T follicular helper cell (primary cell): ENCODE data around the gene TRAPPC10.
A peak's percentile ranks its signal among the peaks of the same experiment; 100 is the strongest.

Experiments used
- DNase-seq: peaks from one replicate; pipeline ENCODE4 v3.0.0-alpha.2; 2020; ENCODE audit warnings: low read depth

Gene TRAPPC10

DNA sequence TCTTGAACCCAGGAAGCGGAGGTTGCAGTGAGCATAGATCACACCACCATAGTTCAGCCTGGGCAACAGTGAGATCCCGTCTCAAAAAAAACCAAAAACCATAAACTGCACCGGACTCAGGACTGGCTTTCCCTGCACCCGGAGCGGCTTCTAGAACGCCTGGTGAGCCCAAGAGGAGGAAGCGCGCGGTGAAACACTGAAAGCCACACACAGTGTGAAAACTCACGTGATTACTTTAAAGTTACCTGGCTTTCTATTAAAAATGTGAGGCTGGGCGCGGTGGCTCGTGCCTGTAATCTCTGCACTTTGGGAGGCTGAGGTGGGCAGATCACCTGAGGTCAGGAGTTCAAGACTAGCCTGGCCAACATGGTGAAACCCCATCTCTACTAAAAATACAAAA lies 7.0 kb upstream of the TRAPPC10 start:
- DNase-seq: no peak

DNA sequence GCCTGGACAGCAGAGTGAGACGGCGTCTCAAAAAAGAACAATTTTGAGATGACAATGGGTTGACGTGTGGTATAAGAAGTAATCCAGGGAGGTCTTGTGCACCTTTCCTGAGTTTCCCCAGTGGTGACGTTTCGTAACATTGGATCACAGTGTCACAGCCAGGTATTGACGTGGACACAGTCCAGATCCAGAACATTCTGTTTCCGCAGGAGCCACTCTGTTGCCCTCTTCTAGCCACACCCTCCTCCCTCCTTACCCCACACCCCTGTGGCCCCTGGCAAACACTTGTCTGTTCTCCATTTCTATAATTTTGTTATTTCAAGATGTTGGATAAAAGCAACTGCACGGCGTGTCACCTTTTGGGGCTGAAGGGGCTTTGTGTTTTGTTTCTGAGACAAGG lies 6.5 kb upstream of the TRAPPC10 start:
- no peak for DNase-seq

DNA sequence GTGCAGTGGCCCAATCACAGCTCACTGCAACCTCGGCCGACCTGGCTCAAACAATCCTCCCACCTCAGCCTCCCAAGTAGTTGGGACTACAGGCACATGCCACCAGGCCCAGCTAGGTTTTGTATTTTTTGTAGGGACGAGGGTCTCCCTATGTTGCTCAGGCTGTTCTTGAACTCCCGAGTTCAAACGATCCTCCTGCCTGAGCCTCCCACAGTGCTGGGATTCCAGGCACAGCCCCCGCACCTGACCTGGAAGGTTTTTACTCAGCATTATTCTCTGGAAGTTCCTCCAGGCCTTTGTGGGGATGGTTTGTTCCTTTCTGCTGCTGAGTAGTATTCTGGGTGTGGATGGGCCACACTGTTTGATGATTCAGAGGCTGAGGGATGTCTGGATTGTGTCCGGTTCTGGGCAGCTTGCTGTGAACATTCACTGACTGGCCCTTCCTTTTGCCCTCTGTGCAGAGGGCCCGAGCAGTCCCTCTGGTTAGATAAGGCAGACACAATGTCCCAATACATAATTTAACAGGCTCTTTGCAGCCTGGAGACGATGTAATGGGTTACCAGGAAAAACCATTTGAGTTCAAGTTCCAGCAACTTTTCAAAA lies 6.0 kb upstream of the TRAPPC10 start:
- no peak for DNase-seq

DNA sequence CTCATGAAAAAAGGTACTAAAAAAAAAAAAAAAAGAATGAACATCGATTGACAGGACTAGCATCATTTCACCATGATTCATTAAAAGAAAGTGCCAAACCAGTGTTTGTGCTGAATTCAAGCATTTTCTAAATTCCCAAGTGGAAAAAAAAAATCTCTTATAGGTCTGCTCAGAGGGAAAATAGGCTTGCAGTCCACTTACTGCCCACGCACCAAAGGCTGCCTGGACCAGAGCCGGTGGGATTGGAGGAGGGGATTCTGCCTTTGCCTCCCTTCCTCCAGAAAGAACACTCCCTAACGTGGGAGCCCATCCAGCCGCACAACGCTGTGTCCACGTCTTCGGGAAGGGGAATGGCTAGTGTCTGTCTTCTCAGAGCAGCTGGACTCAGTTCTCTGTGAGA lies 5.5 kb upstream of the TRAPPC10 start:
- no peak for DNase-seq

DNA sequence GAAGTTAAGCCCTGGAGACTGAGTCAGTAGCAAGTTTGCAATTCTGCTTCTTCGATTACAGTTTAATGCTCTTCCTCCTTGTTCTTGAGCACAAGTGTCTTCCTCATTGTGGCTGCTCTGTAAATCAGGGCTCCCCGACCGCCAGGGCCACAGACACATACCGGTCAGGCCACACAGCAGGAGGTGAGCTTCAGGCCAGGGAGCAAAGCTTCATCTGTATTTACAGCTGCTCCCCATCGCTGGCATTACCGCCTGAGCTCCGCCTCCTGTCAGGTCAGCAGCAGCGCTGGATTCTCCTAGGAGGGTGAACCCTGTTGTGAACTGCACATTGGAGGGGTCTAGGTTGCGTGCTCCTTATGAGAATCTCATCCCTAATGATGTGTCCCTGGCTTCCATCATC lies 1.7 kb upstream of the TRAPPC10 start:
- no peak for DNase-seq

DNA sequence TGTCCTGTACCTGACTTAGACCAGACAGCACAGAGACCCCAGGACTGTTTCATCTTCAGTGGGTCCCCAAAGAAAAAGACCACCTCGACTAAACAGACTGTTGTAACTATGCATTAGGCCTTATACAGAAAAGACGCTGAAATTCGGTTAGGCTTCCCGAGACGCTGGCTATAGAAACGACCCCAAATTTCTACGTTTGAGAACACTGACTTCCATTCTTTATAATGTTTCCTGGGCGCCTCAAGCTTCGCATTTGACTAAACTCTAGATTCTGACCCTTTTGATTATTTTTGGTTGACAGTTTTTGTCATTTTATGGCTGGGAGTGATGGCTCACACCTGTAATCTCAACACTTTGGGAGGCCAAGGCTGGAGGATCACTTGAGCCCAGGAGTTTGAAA lies 986 bp upstream of the TRAPPC10 start:
- no peak for DNase-seq

DNA sequence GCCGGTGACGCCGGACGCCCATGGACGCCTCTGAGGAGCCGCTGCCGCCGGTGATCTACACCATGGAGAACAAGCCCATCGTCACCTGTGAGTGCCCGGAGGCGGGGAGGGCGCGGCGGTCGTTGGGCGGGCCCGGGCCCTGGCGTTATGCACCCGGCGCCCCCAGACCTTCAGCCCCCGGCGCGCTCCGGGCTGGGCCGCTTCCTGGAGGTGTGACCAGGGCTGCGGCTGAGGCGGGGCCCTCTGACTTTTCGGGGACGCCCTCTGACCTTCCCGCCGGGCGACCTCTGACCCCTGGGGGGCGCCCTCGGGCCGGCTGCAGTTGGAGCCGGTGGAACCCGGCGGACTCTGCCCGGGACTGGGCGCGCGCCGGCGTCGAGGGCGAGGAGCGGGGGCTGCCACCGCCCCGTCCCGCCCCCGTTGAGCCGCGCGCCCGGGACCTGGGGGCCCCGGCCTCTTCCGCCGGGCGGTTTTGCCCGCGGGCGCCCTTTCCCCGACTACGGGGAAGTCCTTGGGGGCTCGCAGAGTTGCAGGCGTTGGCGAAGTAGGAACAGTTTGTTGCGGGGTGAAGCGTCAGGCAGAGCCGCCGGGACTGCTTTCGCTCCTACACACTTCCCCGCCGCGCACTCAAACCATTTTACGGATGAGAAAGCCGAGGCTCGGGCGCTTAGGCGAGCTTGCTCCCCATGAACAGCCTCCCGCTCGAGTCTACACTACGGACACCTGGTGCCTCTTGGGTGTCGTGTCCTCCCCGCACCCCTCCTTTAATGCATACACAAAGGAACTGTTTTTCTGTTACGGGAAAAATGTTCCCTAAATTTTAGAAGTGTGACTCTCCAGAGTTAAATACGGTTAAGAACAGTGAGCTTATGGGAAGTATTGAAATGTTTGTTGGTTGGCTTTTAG lies 618 bp downstream of the TRAPPC10 start:
- peak; percentile 59 for DNase-seq

DNA sequence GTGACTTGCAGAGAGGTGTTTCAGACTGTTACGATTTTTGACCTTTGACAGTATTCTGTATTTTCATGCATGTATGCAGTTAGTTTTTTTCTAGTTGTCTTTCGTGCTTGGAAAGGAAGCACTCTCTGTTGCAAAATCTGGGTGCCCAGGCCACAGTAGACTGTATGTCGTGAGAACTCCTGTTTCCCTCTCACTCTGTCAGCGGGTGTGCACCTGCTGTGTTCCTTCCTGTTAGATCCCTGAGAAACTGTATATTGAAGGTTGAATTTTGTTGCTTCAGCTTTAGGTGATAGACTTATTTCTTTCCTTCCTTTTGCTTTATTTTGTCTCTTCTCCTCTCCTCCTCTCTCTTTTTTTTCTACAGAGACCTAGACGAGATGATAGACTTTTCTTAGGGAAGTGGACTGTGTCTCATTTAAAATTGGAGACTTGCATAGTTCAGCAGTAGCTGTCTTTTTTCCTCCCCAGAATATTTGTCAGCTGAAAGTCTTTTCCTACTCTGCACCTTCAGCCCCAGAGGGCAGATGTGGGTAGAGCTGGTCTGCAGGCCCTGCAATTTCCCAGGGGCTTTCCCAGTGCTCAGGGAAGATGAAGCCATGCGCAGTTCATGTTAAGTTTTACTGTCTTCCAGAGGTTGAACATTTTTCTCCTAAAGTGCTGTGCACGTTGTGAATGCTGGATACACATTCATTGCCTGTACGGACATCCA lies 1.4 kb downstream of the TRAPPC10 start:
- DNase-seq: peak; percentile 24

DNA sequence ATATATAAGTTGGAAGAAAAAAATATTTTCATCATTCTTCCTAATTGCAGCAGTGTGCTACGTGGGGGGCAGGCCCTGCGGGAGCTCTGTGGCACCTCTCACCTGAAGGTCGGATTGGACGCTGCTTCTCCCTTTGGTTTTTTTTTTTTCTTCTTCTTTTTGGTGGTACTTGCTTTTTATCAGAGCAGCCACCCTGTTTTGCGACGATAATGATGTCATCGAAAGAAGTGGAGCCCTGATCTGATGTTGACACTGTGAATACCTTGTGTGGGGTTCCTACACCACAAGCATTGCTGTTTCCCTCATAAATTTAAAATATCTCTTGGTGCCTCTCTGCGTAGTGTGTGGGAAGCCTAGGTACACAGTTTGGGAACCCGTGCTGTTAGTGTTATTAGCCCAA lies 5.5 kb downstream of the TRAPPC10 start:
- DNase-seq: no peak

DNA sequence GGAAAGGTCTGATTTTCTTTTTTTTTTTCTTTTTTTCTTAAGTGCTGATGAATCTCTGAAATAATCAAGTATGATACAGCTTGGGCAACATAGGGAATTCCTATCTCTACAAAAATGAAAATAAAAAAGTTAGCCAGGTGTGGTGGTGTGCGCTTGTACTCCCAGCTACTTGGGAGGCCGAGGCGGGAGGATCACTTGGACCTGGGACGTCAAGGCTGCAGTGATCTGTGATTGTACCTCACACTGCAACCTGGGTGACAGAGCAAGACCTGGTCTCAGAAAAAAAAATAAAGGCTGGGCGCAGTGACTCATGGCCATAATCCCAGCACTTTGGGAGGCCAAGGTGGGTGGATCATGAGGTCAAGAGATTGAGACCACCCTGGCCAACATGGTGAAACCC lies 6.0 kb downstream of the TRAPPC10 start:
- no peak for DNase-seq

DNA sequence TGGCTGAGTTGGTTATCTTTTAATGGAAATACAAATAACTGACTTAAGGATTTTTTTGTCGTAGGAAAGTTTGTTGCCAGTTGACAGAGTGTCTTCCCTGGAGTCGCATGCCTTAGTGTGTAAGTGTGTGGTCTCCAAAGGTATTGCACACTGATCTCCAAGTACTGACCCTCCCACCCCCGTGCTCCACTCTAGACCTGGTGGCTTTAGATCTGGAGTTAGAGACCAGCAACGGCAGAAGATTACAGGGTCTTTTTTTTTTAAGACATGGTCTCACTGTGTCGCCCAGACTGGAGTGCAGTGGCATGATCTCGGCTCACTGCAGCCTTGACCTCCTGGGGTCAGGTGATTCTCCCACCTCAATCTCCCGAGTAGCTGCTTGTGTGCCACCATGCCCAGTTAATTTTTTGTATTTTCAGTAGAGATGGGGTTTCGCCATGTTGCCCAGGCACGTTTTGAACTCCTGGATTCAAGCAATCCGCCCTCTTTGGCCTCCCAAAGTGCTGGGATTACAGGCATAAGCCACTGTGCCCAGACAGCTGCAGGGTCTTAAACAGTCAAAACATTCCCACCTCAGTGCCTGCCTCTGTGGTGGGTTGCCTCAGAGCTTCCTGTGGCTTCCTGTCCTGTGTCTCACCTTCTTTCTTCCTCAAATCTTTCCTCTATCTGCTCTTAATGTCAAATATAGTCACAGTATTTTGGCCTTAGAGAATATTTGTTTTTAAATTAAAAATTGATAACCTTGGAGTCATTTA lies 6.9 kb downstream of the TRAPPC10 start:
- no peak for DNase-seq

DNA sequence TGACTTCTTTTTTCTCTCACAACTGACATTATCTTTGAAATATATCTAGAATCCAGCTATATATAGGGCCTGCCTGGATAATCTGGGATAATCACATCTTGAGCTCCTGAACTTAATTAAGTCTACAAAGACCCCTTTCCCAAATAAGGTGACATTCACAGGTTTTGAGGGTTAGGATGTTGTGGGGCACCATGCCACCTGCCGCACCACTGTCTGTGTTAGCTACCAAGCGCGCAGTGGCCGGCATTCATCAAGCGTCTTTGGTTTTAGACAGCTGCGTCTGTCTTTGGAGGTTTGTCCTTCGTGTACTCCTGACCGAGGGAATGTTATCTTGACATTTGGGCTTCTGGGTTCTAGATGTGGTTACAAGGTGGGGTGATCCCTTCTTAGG lies 7.5 kb downstream of the TRAPPC10 start:
- no peak for DNase-seq

DNA sequence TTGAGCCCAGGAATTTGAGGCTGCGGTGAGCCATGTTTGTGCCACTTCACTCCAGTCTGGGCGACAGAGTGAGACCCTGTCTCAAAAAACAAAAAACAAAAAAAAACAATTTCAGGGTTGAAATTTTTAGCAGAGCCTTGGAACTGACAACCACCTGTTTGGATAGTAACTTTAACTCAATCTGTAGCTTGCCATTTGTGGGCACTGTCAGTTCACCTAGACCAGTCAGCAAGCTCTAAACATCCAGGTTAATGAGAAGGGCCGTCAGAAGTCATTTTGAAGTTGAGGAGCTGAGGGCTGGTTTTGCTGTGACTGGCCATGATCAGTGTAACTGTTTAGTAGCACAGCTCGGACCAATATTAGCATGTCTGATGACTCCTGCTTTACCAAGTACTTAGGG lies 8.4 kb downstream of the TRAPPC10 start:
- no peak for DNase-seq

DNA sequence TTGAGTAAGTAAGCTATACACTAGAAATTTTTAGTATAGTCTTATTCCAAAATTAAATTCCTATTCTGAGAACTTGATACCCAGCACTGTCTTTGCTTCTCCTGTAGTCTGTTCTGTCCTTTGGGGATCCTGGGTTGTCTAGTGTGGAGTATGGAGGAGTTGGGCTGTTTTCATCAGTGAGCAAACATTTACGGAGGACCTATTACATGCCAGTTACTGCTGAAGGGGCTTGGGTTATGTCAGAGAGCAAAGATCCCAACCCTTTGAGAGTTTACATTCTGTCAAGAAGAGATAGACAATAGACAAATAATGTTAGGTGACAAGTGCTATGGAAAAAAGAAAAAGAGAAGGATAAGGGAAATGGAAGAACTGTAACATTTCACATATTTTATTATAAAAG lies 9.0 kb downstream of the TRAPPC10 start:
- DNase-seq: no peak

DNA sequence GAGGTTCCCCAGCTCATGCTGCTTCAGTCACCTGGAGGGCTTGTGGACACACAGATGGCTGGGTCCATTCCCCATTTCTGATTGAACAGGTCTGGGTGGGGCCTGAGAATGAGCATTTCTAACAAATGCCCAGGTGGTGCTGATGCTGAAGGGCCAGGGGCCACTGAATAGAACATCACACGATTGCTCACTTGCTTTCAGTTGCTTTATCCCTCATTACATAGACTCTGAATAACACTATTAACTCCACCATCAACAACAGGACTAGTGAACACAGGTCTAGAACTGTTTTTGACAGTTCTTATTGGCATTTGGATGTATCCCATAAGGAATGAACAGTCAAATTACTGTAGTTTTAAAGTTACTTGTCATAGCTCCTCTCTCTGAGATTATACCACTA lies 12.1 kb downstream of the TRAPPC10 start:
- DNase-seq: no peak

DNA sequence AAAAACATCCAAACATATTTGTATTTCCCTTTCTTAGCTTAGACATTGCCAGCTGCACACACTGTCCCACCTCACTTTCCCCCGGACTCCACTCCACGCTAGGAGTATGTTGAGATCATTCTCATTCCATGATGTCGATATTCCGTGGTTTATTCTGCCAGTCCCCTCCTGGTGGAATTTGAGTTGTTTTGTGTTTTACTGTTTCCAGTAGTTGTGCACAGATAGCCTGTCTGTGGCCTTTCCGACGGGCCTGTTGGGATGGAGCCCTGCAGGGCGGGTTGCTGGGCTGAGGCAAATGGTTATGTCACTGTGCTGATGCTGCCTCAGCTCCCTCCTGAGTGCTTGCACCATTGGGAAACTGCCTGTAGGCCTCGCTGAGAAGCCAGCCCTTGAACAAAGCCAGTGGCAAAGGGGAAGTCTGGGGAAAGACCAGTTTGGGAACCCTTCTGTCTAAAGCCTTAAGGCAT lies 12.8 kb downstream of the TRAPPC10 start:
- no peak for DNase-seq

DNA sequence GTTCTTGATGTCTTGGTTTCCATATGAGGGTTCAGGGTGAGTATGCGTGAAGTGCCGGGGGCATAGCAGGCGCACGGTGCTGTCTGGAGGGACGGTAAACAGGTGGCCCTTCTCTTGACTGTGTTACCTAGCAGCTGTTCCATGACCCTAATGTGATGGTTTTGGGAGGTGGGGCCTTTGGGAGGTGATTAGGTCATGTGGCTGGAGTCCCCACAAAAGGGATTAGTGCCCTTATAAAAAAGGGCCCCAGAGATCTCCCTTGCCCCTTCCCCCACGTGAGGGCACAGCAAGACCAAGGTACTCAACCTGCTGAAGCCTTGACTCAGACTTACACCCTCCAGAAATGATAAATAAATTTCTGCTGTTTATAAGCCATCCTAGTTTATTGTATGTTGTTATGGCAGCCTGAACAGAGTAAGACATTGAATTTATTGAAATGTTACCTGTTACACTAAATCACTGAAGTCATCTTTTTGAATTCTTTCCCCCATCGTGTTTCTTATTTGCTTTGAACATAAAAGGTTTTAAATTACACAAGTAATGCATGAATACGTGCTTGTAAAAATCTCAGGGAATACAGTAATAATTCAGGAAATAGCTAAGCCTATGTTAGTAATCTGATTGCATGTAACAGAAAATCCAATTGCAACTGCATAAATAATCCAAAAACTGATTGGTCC lies 15.6 kb downstream of the TRAPPC10 start:
- DNase-seq: no peak

DNA sequence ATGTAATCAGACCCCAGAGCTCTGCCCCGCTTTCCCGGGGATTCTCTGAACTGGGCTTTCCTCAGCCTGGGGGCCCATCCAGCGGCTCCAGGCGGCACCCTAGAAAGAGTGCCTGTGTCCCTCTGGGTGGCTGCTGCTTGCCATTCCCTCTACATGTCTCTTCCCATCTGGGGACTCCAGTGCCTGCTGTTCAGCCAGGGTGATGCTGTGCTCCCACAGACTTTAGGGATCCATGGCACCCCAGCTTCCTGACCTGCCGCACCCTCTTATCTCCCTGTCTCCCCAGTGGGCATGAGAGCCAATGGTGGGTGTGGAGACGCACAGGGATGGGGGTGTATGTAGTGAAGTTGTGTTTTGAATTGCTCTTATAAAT lies 16.2 kb downstream of the TRAPPC10 start:
- no peak for DNase-seq

DNA sequence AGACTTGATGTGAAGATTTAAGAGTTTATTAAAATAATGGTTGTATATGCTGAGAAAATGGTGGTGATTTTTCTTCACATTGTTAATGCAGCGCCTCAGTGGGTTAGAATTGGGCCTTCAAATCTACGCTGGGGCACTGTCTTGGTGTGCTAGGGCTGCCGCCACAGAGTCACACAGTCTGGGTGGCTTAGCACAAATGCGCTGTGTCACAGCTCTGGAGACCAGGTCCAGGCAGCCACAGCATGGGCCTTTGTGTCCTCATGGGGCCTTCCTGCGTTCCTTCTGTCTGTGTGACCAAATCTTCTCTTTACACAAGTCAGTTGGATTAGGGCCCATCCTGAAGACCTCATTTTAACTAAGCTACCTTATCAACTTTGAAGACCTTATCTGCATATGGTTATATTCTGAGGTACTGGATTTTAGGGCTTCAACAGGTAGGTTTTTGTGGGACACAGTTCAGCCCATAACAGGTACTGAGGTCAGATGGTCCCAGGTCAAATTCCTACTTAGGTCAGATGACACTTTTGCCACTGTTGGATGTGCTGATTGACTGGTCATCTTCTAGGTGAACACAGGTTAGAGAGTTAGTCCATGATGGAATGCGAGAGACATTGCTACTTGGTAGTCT lies 17.5 kb downstream of the TRAPPC10 start:
- no peak for DNase-seq

DNA sequence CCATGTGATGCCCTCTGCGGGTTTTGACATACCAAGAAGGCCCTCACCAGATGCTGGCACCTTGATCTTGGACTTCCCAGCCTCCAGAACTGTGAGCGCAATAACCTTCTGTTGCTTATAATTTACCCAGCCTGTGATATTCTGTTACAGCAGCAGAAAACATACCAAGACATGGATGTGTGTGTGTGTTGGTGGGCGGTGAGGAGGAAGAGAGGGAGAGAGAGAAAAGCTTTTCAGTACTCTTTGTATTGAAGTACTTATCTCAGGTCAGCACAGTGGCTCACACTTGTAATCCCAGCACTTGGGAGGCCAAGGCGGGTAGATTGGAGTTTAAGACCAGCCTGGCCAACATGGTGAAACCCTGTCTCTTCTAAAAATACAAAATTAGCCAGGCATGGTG lies 23.1 kb downstream of the TRAPPC10 start:
- no peak for DNase-seq

DNA sequence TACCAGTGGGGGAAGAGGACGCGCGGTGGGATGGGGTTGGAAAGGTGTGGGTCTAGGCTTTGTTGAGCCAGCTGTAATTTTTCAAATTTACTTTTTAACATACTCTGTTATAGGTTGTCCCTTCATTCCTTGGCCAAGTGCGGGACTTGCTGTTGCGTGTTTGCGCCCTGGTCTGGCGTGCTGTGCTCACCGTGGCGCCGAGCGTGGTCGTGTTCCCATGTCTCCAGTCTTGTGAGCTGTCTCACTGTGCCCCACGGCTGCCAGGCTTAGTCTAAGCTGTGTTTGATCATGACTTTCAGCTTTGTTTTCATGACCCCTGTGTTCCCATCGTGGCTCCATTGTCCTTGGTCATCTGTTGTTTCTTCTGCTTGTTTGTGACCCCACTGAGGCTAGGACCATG lies 26.0 kb downstream of the TRAPPC10 start:
- DNase-seq: no peak
